ENCODE results near the gene BABAM2.
A peak's percentile ranks its signal among the peaks of the same experiment; 100 is the strongest.
"Not testable (repeated sequence)": the region's sequence is repeated elsewhere in the genome, so short reads cannot be mapped to it uniquely, and the experiment has no call there.

The BABAM2 gene

DNA sequence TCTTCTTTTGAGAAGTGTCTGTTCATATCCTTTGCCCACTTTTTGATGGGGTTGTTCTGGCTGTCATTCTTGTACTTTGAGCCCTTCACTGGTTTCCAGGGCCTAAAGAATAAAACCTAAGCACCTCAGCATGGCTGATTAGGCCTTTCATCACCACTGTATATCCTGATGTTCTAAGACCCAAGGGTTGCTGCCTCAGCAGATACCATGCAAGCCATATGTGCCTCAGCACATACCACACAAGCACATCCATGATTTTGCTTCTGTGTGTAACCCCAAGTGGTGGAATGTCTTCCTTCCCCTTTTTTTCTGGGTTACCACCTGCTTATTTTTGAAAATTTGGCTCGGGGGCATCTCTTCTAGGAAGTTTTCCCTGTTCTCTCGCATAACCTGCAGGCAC, 11.7 kb upstream of the BABAM2 start:
- DNase-seq (ENCODE audit: low spot score): no peak

GRCh38 chr2:27881815-27882583, 8.5 kb upstream of the BABAM2 start:
- not testable (repeated sequence) for DNase-seq (ENCODE audit: low spot score)

DNA sequence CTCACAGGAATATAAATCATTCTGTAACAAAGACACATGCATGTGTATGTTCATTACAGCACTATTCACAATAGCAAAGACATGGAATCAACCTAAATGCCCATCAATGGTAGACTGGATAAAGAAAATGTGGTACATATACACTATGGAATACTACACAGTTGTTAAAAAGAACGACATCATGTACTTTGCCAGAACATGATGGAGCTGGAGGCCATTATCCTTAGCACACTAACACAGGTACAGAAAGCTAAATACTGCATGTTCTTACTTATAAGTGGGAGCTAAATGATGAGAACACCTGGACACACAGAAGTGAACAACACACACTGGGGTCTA, 8.0 kb upstream of the BABAM2 start:
- DNase-seq (ENCODE audit: low spot score): not testable (repeated sequence)

- no peak for DNase-seq (ENCODE audit: low spot score)
Measured at GRCh38 chr2:27884601-27885000, 5.9 kb upstream of the BABAM2 start.

DNA sequence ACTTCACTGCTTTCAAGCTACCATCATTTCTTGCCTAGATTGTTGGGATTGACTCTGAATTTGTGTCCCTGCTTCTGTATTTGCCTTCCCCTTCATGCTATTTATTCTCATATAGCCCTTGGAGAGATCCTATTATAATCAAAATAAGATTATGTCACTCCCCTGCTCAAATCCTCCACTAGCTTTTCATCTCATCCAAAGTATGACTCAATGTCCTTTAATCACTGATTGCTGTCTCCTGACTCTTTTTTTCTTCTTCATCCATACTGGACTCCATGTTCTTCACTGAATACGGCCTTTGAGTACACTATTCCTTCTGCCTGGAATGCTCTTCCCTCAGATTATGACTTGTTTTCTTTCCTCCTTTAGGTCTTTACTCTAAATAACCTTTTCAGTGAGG, 5.3 kb upstream of the BABAM2 start:
- DNase-seq (ENCODE audit: low spot score): no peak

GRCh38 chr2:27885661-27886060, 4.9 kb upstream of the BABAM2 start:
- no peak for DNase-seq (ENCODE audit: low spot score)

DNA sequence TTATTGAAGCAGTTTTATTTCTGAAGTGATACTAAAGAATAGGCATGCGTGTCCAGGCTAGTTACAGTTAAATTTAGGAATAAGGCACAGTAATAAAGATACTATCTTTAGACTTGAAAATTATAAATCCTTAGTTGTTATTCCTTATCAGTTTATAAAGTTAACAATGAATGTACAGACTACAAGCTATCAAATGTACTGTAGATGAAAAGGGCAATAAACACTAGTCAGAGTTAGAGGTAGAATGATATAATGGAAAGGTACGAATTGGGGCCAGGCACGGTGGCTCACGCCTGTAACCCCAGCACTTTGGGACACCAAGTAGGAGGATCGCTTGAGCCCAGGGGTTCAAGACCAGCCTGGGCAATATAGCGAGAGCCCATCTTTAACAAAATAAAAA, 4.2 kb upstream of the BABAM2 start:
- no peak for DNase-seq (ENCODE audit: low spot score)

GRCh38 chr2:27887111-27887510, 3.4 kb upstream of the BABAM2 start:
- DNase-seq (ENCODE audit: low spot score): no peak

- DNase-seq (ENCODE audit: low spot score): no peak
Measured at GRCh38 chr2:27887830-27888229, 2.7 kb upstream of the BABAM2 start.

DNA sequence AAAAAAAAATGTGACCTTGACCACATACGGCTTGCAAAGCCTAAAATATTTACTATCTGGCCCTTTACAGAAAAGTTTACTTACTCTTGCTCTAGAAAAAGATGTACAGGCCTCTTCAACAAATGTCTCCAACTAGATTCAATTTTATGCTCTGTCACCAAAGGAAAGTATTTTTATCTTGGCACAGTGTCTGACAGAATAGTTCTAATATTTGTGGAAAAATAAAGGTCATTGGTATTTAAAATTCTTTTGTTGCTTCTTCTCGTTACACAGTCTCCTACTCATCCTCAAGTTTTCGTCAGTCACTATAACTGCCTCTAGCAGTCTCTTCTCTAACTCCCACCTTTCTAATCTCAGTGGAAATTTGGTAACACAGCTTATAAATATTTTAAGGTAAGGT, 1.7 kb upstream of the BABAM2 start:
- DNase-seq (ENCODE audit: low spot score): peak; percentile 29

GRCh38 chr2:27889774-27890145, 769 bp upstream of the BABAM2 start:
- DNase-seq (ENCODE audit: low spot score): no peak

GRCh38 chr2:27890924-27891672, 569 bp downstream of the BABAM2 start:
- DNase-seq (ENCODE audit: low spot score): peak; percentile 59

DNA sequence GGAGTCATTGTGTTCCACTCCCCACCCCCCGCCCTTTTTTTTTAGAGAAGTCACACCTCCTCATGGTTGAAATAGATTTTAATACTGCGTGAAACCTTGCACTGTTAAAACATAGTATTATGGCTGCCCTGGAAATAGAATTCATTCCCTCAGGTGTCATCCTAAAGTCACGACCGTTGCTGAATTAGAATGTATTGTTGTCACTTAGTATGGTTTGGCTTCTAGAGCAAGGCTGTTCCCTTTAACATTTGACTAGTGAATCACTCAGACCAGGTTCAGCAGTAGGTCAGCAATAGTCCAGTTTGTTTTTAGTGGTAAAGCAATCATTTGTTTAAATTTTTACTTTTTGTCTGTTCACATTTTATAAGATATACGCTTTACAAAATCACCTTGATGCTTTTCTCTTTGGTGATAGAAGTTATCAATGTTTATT, 1.2 kb downstream of the BABAM2 start:
- no peak for DNase-seq (ENCODE audit: low spot score)

GRCh38 chr2:27893006-27893405, 2.5 kb downstream of the BABAM2 start:
- no peak for DNase-seq (ENCODE audit: low spot score)

GRCh38 chr2:27897717-27898116, 7.2 kb downstream of the BABAM2 start:
- no peak for DNase-seq (ENCODE audit: low spot score)

DNA sequence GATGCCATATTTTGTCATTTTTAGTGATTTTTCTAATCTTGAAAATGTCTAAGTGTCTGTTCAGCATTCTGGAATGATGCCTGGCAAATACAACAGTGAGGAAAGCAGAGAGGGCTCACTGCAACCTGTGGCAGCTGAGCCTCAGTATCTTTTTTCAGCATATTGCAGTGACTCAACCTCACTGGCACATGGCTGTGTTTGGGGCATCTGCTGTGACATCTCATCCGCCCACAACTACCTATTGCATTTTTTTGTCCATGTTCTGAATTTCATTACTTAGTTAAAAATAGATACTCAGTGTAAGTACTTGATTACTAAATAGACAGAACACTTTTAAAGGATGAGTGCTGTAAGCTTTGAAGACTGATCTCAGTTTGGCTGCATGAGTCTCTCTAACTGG, 10.7 kb downstream of the BABAM2 start:
- DNase-seq (ENCODE audit: low spot score): no peak

DNA sequence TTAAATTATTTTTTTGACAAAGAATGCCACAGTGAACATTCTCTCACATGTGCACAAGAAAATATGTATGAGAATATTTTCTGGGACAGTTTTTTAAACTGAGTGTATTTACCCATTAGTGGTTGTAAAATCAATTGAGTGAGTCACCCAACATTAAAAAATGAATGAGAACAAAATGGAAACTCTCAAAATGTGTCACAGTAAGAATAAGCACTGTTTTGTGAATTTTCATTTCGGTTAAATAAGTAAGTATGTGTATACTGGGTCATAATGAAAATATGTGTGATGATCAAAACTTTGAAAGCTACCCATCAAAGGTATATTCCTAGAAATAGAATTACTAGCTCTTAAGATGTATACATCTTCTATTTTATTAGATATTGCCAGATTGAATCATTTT, 11.6 kb downstream of the BABAM2 start:
- DNase-seq (ENCODE audit: low spot score): no peak

- DNase-seq (ENCODE audit: low spot score): no peak
Measured at GRCh38 chr2:27903018-27903417, 12.5 kb downstream of the BABAM2 start.

GRCh38 chr2:27903649-27904404, 13.3 kb downstream of the BABAM2 start:
- no peak for DNase-seq (ENCODE audit: low spot score)

- DNase-seq (ENCODE audit: low spot score): no peak
Measured at GRCh38 chr2:27904405-27904665, 13.8 kb downstream of the BABAM2 start.

- DNase-seq (ENCODE audit: low spot score): no peak
Measured at GRCh38 chr2:27906074-27906473, 15.5 kb downstream of the BABAM2 start.

DNA sequence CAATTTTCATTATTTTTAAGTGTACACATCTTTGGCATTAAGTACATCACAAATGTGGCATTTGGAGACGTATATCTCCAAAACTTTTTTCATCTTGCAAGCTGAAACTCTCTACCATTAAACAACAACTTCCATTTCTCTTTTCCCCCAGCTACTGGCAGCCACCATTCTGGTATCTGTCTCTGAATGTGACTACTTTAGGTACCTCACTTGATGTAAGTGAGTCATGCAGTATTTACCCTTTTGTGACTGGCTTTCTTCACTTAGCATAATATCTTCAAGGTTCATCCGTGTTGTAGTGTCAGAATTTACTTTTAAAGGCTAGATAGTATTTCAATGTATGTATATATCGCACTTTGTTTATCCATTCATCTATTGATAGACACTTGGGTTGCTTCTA, 17.0 kb downstream of the BABAM2 start:
- no peak for DNase-seq (ENCODE audit: low spot score)

GRCh38 chr2:27909901-27910300, 19.4 kb downstream of the BABAM2 start:
- no peak for DNase-seq (ENCODE audit: low spot score)
